ENCODE results near the gene ADAT3.

The ADAT3 gene

DNA sequence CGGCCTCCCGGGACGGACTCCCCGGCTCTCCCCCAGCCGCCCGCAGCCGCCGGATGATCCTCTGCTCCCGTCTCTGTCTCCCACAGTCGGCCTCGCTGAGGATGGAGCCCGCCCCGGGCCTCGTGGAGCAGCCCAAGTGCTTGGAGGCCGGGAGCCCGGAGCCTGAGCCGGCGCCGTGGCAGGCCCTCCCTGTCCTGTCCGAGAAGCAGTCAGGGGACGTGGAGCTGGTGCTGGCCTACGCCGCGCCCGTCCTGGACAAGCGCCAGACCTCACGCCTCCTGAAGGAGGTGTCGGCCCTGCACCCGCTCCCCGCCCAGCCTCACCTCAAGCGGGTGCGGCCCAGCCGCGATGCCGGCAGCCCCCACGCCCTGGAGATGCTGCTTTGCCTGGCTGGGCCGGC is 6.8 kb downstream of the ADAT3 start:
- no peaks in the 10 kb centered on the region for H3K9me2 ChIP-seq (replicated peaks; ENCODE audit: control insufficient read depth, low read length)
- H3K27ac ChIP-seq (ENCODE audit: low read depth, low read length): no peak overlapping the region
- TF ChIP-seq, protein P1, sequence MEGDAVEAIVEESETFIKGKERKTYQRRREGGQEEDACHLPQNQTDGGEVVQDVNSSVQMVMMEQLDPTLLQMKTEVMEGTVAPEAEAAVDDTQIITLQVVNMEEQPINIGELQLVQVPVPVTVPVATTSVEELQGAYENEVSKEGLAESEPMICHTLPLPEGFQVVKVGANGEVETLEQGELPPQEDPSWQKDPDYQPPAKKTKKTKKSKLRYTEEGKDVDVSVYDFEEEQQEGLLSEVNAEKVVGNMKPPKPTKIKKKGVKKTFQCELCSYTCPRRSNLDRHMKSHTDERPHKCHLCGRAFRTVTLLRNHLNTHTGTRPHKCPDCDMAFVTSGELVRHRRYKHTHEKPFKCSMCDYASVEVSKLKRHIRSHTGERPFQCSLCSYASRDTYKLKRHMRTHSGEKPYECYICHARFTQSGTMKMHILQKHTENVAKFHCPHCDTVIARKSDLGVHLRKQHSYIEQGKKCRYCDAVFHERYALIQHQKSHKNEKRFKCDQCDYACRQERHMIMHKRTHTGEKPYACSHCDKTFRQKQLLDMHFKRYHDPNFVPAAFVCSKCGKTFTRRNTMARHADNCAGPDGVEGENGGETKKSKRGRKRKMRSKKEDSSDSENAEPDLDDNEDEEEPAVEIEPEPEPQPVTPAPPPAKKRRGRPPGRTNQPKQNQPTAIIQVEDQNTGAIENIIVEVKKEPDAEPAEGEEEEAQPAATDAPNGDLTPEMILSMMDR (IDR thresholded peaks at IDR 0.05; ENCODE audit: low read depth, low read length, poor library complexity, severe bottlenecking): no peak
- no peak for TF ChIP-seq EZH2phosphoT487 (IDR thresholded peaks at IDR 0.05; ENCODE audit: borderline replicate concordance, low read length)
- H3K9me3 ChIP-seq (ENCODE audit: control insufficient read depth, insufficient read depth, low read length): no peaks in the 10 kb centered on the region
- no peaks in the 10 kb centered on the region for H3K27me3 ChIP-seq (ENCODE audit: control insufficient read depth, low read length)
- H3F3A ChIP-seq (ENCODE audit: control insufficient read depth, insufficient read depth): no peaks in the 10 kb centered on the region
- no peaks in the 10 kb centered on the region for H3K4me1 ChIP-seq (ENCODE audit: control insufficient read depth, low read length)
- H3K79me2 ChIP-seq (ENCODE audit: control insufficient read depth, low read length): peaks cover 73% of the 10 kb centered on the region
- H4K20me1 ChIP-seq (ENCODE audit: control insufficient read depth, insufficient read depth, low read depth, low read length): 0 out of 2 replicates have a peak, but pooled peaks cover 4% of the 10 kb centered on the region
- H3K4me3 ChIP-seq (ENCODE audit: low read length): no peak overlapping the region
- peaks cover 12% of the 10 kb centered on the region for H3K36me3 ChIP-seq (ENCODE audit: control insufficient read depth, low read length)
- H3K4me2 ChIP-seq (ENCODE audit: low read length): no peak overlapping the region

DNA sequence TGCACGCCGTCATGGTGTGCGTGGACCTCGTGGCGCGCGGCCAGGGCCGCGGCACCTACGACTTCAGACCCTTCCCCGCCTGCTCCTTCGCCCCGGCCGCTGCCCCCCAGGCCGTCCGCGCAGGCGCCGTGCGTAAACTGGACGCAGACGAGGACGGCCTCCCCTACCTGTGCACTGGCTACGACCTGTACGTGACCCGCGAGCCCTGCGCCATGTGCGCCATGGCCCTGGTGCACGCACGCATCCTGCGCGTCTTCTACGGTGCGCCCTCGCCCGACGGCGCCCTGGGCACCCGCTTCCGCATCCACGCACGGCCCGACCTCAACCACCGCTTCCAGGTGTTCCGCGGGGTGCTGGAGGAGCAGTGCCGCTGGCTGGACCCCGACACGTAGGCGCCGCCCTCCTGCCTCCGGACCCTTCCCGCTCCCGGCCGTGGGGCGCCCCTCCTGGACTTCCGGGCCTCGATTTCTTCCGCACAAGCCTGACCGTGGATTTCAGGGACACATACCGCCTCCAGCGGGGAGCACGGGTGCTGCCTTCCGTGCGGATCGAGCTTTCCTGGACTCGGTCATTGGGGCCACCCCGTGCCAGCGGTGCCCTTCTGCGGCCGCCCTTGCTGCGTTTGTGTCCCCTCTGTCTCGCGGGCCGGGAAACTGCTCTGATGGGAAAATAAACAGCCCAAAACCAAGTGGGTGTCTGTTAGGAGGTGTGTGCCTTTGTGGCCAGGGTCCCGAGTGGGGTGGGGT is 7.7 kb downstream of the ADAT3 start:
- Histone ChIP-seq H3K4me3 (ENCODE audit: low read length) (no peak overlapping the region), H3K4me2 (ENCODE audit: low read length) (no peak overlapping the region), H3K9me3 (ENCODE audit: control insufficient read depth, insufficient read depth, low read length) (no peaks in the 10 kb centered on the region), H3K36me3 (ENCODE audit: control insufficient read depth, low read length) (peaks cover 12% of the 10 kb centered on the region), H3K9me2 (replicated peaks; ENCODE audit: control insufficient read depth, low read length) (no peaks in the 10 kb centered on the region), H3K4me1 (ENCODE audit: control insufficient read depth, low read length) (no peaks in the 10 kb centered on the region), H3K79me2 (ENCODE audit: control insufficient read depth, low read length) (peaks cover 63% of the 10 kb centered on the region), H3K27me3 (ENCODE audit: control insufficient read depth, low read length) (no peaks in the 10 kb centered on the region), H3F3A (ENCODE audit: control insufficient read depth, insufficient read depth) (no peaks in the 10 kb centered on the region), H4K20me1 (ENCODE audit: control insufficient read depth, insufficient read depth, low read depth, low read length) (0 out of 2 replicates have a peak, but pooled peaks cover 4% of the 10 kb centered on the region), H3K27ac (ENCODE audit: low read depth, low read length) (no peak overlapping the region)
- TF ChIP-seq, protein P1 (IDR thresholded peaks at IDR 0.05; ENCODE audit: low read depth, low read length, poor library complexity, severe bottlenecking): no peak
- TF ChIP-seq EZH2phosphoT487 (IDR thresholded peaks at IDR 0.05; ENCODE audit: borderline replicate concordance, low read length): no peak

DNA sequence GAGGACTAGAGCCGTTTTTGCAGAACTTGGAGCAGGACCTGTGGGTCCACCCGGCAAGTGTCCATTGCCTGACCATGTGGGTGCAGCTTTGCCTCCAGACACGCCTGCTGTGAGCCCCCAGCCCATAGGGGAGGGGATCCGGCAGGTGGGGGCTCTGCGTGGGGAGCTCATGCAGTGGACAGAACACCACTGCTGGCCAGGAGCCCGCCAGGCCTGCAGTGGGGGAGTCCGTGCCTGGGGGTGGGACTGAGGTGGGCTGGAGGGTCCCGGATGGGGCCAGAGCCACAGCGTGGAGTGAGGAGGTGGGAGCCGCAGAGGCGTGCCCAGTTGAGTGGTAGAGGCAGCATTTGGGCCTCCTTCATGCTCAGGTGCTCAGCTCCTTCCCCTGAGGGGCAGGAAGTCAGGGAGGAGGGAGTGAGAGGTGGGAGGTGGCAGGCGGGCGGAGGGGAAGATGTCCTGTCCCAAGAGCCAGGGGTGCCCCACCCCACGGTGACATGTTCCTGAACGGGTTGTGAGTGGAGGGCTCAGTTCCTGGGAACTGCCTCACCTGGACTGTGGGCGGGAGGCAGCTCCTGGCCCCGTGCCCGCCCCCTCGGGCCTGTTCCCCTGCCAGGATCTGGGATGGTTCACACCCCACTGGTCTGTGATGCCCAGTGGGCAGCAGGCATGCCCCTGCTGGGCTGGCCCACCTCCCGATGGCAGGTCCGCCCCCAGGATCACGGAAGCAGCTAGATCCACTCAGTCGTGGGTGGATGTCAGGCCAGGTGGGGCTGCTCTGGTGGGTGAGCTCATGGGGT is 8.8 kb downstream of the ADAT3 start:
- Histone ChIP-seq H3K27ac (ENCODE audit: low read depth, low read length) (no peak overlapping the region), H3K9me2 (replicated peaks; ENCODE audit: control insufficient read depth, low read length) (no peaks in the 10 kb centered on the region), H3K36me3 (ENCODE audit: control insufficient read depth, low read length) (peaks cover 12% of the 10 kb centered on the region), H3K4me2 (ENCODE audit: low read length) (no peak overlapping the region), H4K20me1 (ENCODE audit: control insufficient read depth, insufficient read depth, low read depth, low read length) (0 out of 2 replicates have a peak, but pooled peaks cover 4% of the 10 kb centered on the region), H3K4me3 (ENCODE audit: low read length) (no peak overlapping the region), H3K27me3 (ENCODE audit: control insufficient read depth, low read length) (no peaks in the 10 kb centered on the region), H3K4me1 (ENCODE audit: control insufficient read depth, low read length) (no peaks in the 10 kb centered on the region), H3K79me2 (ENCODE audit: control insufficient read depth, low read length) (peaks cover 53% of the 10 kb centered on the region), H3K9me3 (ENCODE audit: control insufficient read depth, insufficient read depth, low read length) (no peaks in the 10 kb centered on the region), H3F3A (ENCODE audit: control insufficient read depth, insufficient read depth) (no peaks in the 10 kb centered on the region)
- TF ChIP-seq, protein P1 (IDR thresholded peaks at IDR 0.05; ENCODE audit: low read depth, low read length, poor library complexity, severe bottlenecking): no peak
- no peak for TF ChIP-seq EZH2phosphoT487 (IDR thresholded peaks at IDR 0.05; ENCODE audit: borderline replicate concordance, low read length)
